ENCODE data around the gene TGIF2. TPM values are rescaled to one million over a fixed set of nuclear protein-coding genes. Genes with fewer than 3 reads are reported as not detected.

The TGIF2 gene
- total and polyA plus RNA-seq, 2 of the 8 experiments (the other 6 are each of a cell fraction or from before 2014, with no cell fraction given), result 49.7 to 76.7 TPM

DNA sequence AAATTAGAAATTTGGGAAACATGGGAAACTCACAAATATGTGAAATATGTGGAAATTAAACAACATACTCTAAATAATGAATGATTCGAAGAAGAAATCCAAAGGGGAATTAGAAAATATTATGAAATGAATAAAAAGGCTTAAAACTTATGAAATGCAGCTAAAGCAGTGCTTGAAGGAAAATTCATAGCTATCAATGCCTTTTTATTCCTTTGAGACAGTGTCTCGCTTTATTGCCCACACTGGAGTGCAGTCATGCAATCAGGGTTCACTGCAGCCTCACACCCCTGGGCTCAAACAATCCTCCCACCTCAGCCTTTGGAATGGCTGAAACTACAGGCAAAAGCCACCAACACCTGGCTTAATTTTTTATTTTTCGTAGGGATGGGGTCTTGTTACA lies 7.9 kb upstream of the TGIF2 start:
- Histone ChIP-seq H2BK120ac (replicated peaks; ENCODE audit: low read depth, low read length) (no peak overlapping the region), H4K20me1 (replicated peaks in 1 of 2; ENCODE audit: control insufficient read depth in 1 of 2, insufficient read depth in 2 of 2, low read length in 2 of 2) (no peaks in the 10 kb centered on the region), H3K56ac (replicated peaks; ENCODE audit: insufficient read length, low read depth, low read length) (no peak overlapping the region), H3K9ac (replicated peaks in 1 of 4; ENCODE audit: extremely low read depth in 1 of 4, low read depth in 3 of 4, low read length in 3 of 4) (no peak overlapping the region), H3K27me3 (replicated peaks in 1 of 4; ENCODE audit: control insufficient read depth in 3 of 4, extremely low read depth in 1 of 4, insufficient read depth in 3 of 4, low read length in 3 of 4) (no peaks in the 10 kb centered on the region), H3K18ac (ENCODE audit: extremely low read depth, low read length) (no peak overlapping the region), H4K91ac (replicated peaks; ENCODE audit: insufficient read length, low read length) (no peak overlapping the region), H2BK12ac (ENCODE audit: low read depth, low read length) (no peak overlapping the region), H3K23me2 (ENCODE audit: low read depth, low read length) (peaks cover 5% of the 10 kb centered on the region; the same call in 1 of the 2 replicates), H4K8ac (ENCODE audit: extremely low read depth, insufficient read depth, low read length) (no peak overlapping the region), H4K5ac (ENCODE audit: insufficient read length, low read depth, low read length) (no peak overlapping the region), H2BK20ac (ENCODE audit: low read length) (no peak overlapping the region), H3K4me1 (replicated peaks in 1 of 4; ENCODE audit: control insufficient read depth in 3 of 4, insufficient read depth in 4 of 4, low read length in 3 of 4) (peaks cover 6 to 13% (median 11%) of the 10 kb centered on the region in 4 experiments), H3K79me1 (ENCODE audit: low read depth, low read length) (peaks cover 2% of the 10 kb centered on the region), H2BK5ac (ENCODE audit: low read depth, low read length) (no peak overlapping the region), H3K36me3 (ENCODE audit: control insufficient read depth in 2 of 4, insufficient read depth in 4 of 4, low read length in 3 of 4) (no peaks in the 10 kb centered on the region; a peak in 2 of 8 replicates), H3K27ac (ENCODE audit: low read depth, low read length) (no peak overlapping the region), H3K14ac (ENCODE audit: insufficient read length) (no peak overlapping the region), H3K9me3 (ENCODE audit: insufficient read depth in 2 of 2, low read depth in 1 of 2, low read length in 1 of 2) (peaks cover 0 to 4% of the 10 kb centered on the region in 2 experiments; a peak in 1 of 4 replicates), H2BK15ac (ENCODE audit: low read length) (no peak overlapping the region), H2AFZ (ENCODE audit: low read length) (no peak overlapping the region), H3K4me2 (ENCODE audit: insufficient read depth in 1 of 2, low read depth in 2 of 2, low read length in 2 of 2) (no peak overlapping the region), H3K79me2 (ENCODE audit: control insufficient read depth in 1 of 2, insufficient read depth in 2 of 2, low read length in 2 of 2) (peaks cover 6 to 22% of the 10 kb centered on the region in 2 experiments; a peak in 2 of 4 replicates), H3K4ac (replicated peaks; ENCODE audit: insufficient read length, low read depth, low read length) (no peak overlapping the region), H3K4me3 (ENCODE audit: extremely low read depth in 1 of 4, insufficient read depth in 2 of 4, low read depth in 3 of 4, low read length in 4 of 4) (no peak overlapping the region), H3K23ac (ENCODE audit: insufficient read length) (no peak overlapping the region), H2AK5ac (ENCODE audit: low read depth, low read length) (no peak overlapping the region)
- POLR2A ChIA-PET (ENCODE audit: partially characterized antibody), result interaction anchor here (1.4 to 17.6 kb wide), 2 partner anchors 9 to 28 kb away, joined by 3 to 388 read pairs; partner anchors contain the start of gene RAB5IF
- DNase-seq (ENCODE audit: low read depth in 1 of 2, low spot score in 2 of 2) (no peak), FAIRE-seq (no peak)
- no peak for TF ChIP-seq NRF1 (IDR thresholded peaks at IDR 0.05; ENCODE audit: low read depth, low read length)
- no peak for TF ChIP-seq SP4 (IDR thresholded peaks at IDR 0.05; ENCODE audit: low read length)
- TF ChIP-seq CBX8 (IDR thresholded peaks at IDR 0.05; ENCODE audit: borderline replicate concordance, low read depth, low read length), result no peak
- TF ChIP-seq BRCA1 (IDR thresholded peaks at IDR 0.05; ENCODE audit: low read depth, low read length), result no peak
- TF ChIP-seq RXRA (IDR thresholded peaks at IDR 0.05; ENCODE audit: insufficient read depth, low read depth, low read length), result no peak
- TF ChIP-seq KDM5A (IDR thresholded peaks at IDR 0.05; ENCODE audit: low read length), result no peak
- TF ChIP-seq POLR2AphosphoS5 (IDR thresholded peaks at IDR 0.05; ENCODE audit: low read depth, low read length), result no peak
- TF ChIP-seq KDM1A (IDR thresholded peaks at IDR 0.05; ENCODE audit: borderline replicate concordance, low read length), result no peak
- TF ChIP-seq, protein P1, sequence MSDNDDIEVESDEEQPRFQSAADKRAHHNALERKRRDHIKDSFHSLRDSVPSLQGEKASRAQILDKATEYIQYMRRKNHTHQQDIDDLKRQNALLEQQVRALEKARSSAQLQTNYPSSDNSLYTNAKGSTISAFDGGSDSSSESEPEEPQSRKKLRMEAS (IDR thresholded peaks at IDR 0.05), result no peak
- TF ChIP-seq SP1 (IDR thresholded peaks at IDR 0.05; ENCODE audit: low read depth, low read length), result no peak
- CTCF ChIA-PET (ENCODE audit: partially characterized antibody), result interaction anchor here (0.7 to 18.0 kb wide), 3 partner anchors 24 to 999 kb away, joined by 3 to 202 read pairs (median 4); partner anchors contain the start of gene RAB5IF
- WGBS, 2 experiments (ENCODE audit: extremely low coverage in 1 of 2, insufficient coverage in 1 of 2, insufficient read length in 1 of 2, insufficient replicate concordance in 2 of 2, low coverage in 1 of 2, low lambda C conversion rate in 2 of 2, missing lambda C conversion rate in 1 of 2), result 94 to 100% methylated on average over 1 to 3 of the region's 3 CpGs
